HepG2 (cell line): ENCODE measurements around the gene DYSF. TPM values are rescaled to one million over a fixed set of nuclear protein-coding genes. Genes with fewer than 3 reads are reported as not detected.

ENCODE experiments used
- ATAC-seq: fragments of 200-7000 bp; cut with Tn5 transposase; 3 replicates; pipeline ENCODE4 v1.9.1; 2020; ENCODE audit warnings: mild to moderate bottlenecking, moderate library complexity
- BruUV-seq: library from RNA; stranded (reverse); fragments of 400-500 nt; replicated peaks from 2 replicates; lab custom pipeline; 2021; lab: Mats Ljungman, UMichigan
- CTCF ChIA-PET: fragments of 300-600 bp; formaldehyde crosslinking; extraction: SDS; loops from one replicate; lab custom pipeline; 2021; ENCODE audit warnings: low total read pairs, inconsistent platforms, low intra/inter-chr PET ratio; lab: Yijun Ruan, JAX
- POLR2A ChIA-PET: fragments of 350-600 bp; sonication (Branson Sonifier 250); formaldehyde crosslinking; loops from one replicate; lab custom pipeline; 2020; ENCODE audit warnings: antibody characterized with exemption, inconsistent platforms; lab: Yijun Ruan, JAX
- DNase-seq: peaks from one replicate; pipeline ENCODE4 v3.0.0-alpha.2; 2015; ENCODE audit warnings: low spot score
- FAIRE-seq: peaks from 3 replicates; lab custom pipeline; 2011; peaks lifted over from hg19 to GRCh38; lab: Jason Lieb, UNC
- H2AFZ ChIP-seq: one replicate; pipeline ENCODE4 v1.6.1; 2011; ENCODE audit warnings: low read length, inconsistent platforms
- H3K27ac ChIP-seq: fragments of 300-600 bp; 3 replicates; pipeline ENCODE4 v1.8.0; 2011; ENCODE audit warnings: mixed run types, mild to moderate bottlenecking, mixed read lengths, low read length, inconsistent platforms; ENCODE audit not compliant: insufficient read depth; ENCODE audit errors: extremely low read length
- H3K27me3 ChIP-seq, 2 experiments: fragments of 200-600 bp in 1 of 2; 2 replicates in 1 of 2; 3 replicates in 1 of 2; pipeline versions ENCODE4 v1.6.0 to v1.8.0; 2011; ENCODE audit warnings: low read length in 2 of 2, mild to moderate bottlenecking in 2 of 2, moderate library complexity in 2 of 2, inconsistent platforms in 1 of 2; ENCODE audit not compliant: insufficient read depth in 2 of 2, control insufficient read depth in 1 of 2
- H3K36me3 ChIP-seq, 2 experiments: fragments of 200-600 bp in 1 of 2; replicated peaks in 1 of 2; 2 replicates in 1 of 2; 3 replicates in 1 of 2; pipeline versions ENCODE4 v1.5.1 to v1.8.0; 2011; ENCODE audit warnings: low read length in 2 of 2, inconsistent platforms in 1 of 2; ENCODE audit not compliant: insufficient read depth in 2 of 2, control insufficient read depth in 1 of 2
- H3K4me1 ChIP-seq: 2 replicates; pipeline ENCODE4 v1.5.1; 2012; ENCODE audit warnings: low read length, inconsistent platforms; ENCODE audit not compliant: insufficient read depth
- H3K4me2 ChIP-seq: 2 replicates; pipeline ENCODE4 v1.6.0; 2011; ENCODE audit warnings: low read depth, low read length, inconsistent platforms
- H3K4me3 ChIP-seq, 3 experiments: fragments of 200-600 bp in 1 of 3; sonication (generic), shearing (Covaris generic) in 1 of 3; replicated peaks in 1 of 3; 2 replicates each; pipeline ENCODE4 v1.5.1; 2011 to 2016; ENCODE audit warnings: low read length in 3 of 3, inconsistent platforms in 2 of 3, low read depth in 2 of 3, mild to moderate bottlenecking in 2 of 3, control low read depth in 1 of 3, mixed read lengths in 1 of 3; ENCODE audit not compliant: insufficient read depth in 1 of 3
- H3K79me2 ChIP-seq: one replicate; pipeline ENCODE4 v1.6.1; 2011; ENCODE audit warnings: low read length, inconsistent platforms; ENCODE audit not compliant: insufficient read depth
- H3K9ac ChIP-seq: 2 replicates; pipeline ENCODE4 v1.6.0; 2011; ENCODE audit warnings: mild to moderate bottlenecking, low read depth, low read length, inconsistent platforms; ENCODE audit not compliant: insufficient read depth
- H3K9me3 ChIP-seq: 2 replicates; pipeline ENCODE4 v1.5.1; 2012; ENCODE audit warnings: mild to moderate bottlenecking, low read length
- H4K20me1 ChIP-seq: 2 replicates; pipeline ENCODE4 v1.6.0; 2011; ENCODE audit warnings: inconsistent platforms, mild to moderate bottlenecking, low read length, moderate library complexity; ENCODE audit not compliant: insufficient read depth
- CAMTA2 ChIP-seq: sonication (generic); formaldehyde crosslinking; IDR thresholded peaks from 2 replicates; pipeline ENCODE4 v1.4.0; 2020; ENCODE audit warnings: mild to moderate bottlenecking, missing genetic modification reagents, borderline replicate concordance
- CENPX ChIP-seq: sonication (generic); formaldehyde crosslinking; IDR thresholded peaks from 2 replicates; pipeline ENCODE4 v1.9.0; 2021; ENCODE audit warnings: mild to moderate bottlenecking, missing genetic modification reagents, moderate library complexity
- EED ChIP-seq: sonication (generic); formaldehyde crosslinking; IDR thresholded peaks from 2 replicates; pipeline ENCODE4 v1.5.0; 2020; ENCODE audit warnings: mild to moderate bottlenecking, missing genetic modification reagents
- FOSL1 ChIP-seq: sonication (generic); formaldehyde crosslinking; IDR thresholded peaks from 2 replicates; pipeline ENCODE4 v1.9.0; 2021; ENCODE audit warnings: missing genetic modification reagents, borderline replicate concordance
- HNRNPUL1 ChIP-seq: fragments of 200-400 bp; formaldehyde crosslinking; IDR thresholded peaks from 2 replicates; pipeline ENCODE4 v1.6.1; 2017; ENCODE audit warnings: low read depth, mild to moderate bottlenecking, low read length, moderate library complexity
- MAZ ChIP-seq, 2 experiments: sonication (generic) in 1 of 2; formaldehyde crosslinking in 1 of 2; IDR thresholded peaks; 2 replicates each; pipeline versions ENCODE4 v1.5.0 to v1.6.1; 2012 to 2020; ENCODE audit warnings: low read depth in 2 of 2, mild to moderate bottlenecking in 2 of 2, borderline replicate concordance in 1 of 2, improper control_type of control experiment in 1 of 2, low read length in 1 of 2, missing genetic modification reagents in 1 of 2, moderate library complexity in 1 of 2
- MEIS2 ChIP-seq: sonication (generic); formaldehyde crosslinking; IDR thresholded peaks from 2 replicates; pipeline ENCODE4 v1.9.0; 2021; ENCODE audit warnings: mild to moderate bottlenecking, missing genetic modification reagents
- ONECUT2 ChIP-seq: sonication (generic); formaldehyde crosslinking; IDR thresholded peaks from 2 replicates; pipeline ENCODE4 v1.4.0; 2020; ENCODE audit warnings: missing genetic modification reagents
- RAD51 ChIP-seq: fragments of 450-650 bp; IDR thresholded peaks from 2 replicates; pipeline ENCODE4 v1.6.1; 2016; ENCODE audit warnings: borderline replicate concordance
- RBM22 ChIP-seq: fragments of 200-400 bp; formaldehyde crosslinking; optimal IDR thresholded peaks from 2 replicates; pipeline ENCODE3; 2017; ENCODE audit warnings: mild to moderate bottlenecking, low read length, moderate library complexity
- SIN3B ChIP-seq: fragments of 150-350 bp; IDR thresholded peaks from 2 replicates; pipeline ENCODE4 v1.6.1; 2014; ENCODE audit warnings: low read length
- ZFP36 ChIP-seq: fragments of 150-350 bp; IDR thresholded peaks from 2 replicates; pipeline ENCODE4 v1.6.1; 2018; ENCODE audit warnings: borderline replicate concordance, low read length, low read depth; ENCODE audit not compliant: partially characterized antibody
- ZNF136 ChIP-seq: sonication (generic); formaldehyde crosslinking; IDR thresholded peaks from 2 replicates; pipeline ENCODE4 v1.8.1; 2022; ENCODE audit warnings: low read depth, mild to moderate bottlenecking, moderate library complexity, missing genetic modification reagents
- ZNF33A ChIP-seq: sonication (generic); formaldehyde crosslinking; IDR thresholded peaks from 2 replicates; pipeline ENCODE4 v1.5.1; 2020; ENCODE audit warnings: missing genetic modification reagents, mild to moderate bottlenecking, moderate library complexity, borderline replicate concordance
- ZNF33B ChIP-seq: sonication (generic); formaldehyde crosslinking; IDR thresholded peaks from 2 replicates; pipeline ENCODE4 v1.5.1; 2020; ENCODE audit warnings: mild to moderate bottlenecking, missing genetic modification reagents
- ZNF75D ChIP-seq: sonication (generic); formaldehyde crosslinking; IDR thresholded peaks from 2 replicates; pipeline ENCODE4 v1.8.1; 2023; ENCODE audit warnings: missing genetic modification reagents, mild to moderate bottlenecking, borderline replicate concordance
- ZNF891 ChIP-seq: sonication (generic); formaldehyde crosslinking; IDR thresholded peaks from 2 replicates; pipeline ENCODE4 v1.5.0; 2020; ENCODE audit warnings: mild to moderate bottlenecking, missing genetic modification reagents
- WGBS: methylation state at CpG from one replicate; pipeline ENCODE4 v1.1.6; 2017; ENCODE audit warnings: low lambda C conversion rate; 5-methylcytosine and 5-hydroxymethylcytosine counted together
- in situ Hi-C: cut with HindIII; loops from 2 replicates; pipeline ENCODE4 v1.10.0; 2017; ENCODE audit warnings: low pct_unique_long_range_greater_than_20kb; ENCODE audit not compliant: extremely low pct_ligation_motif_present
- intact Hi-C: fragments of 100-400 bp; cut with micrococcal nuclease; formaldehyde crosslinking; loops from one replicate; pipeline ENCODE4 v1.10.0; 2022; ENCODE audit not compliant: unreplicated experiment
- polyA plus RNA-seq, 8 experiments: library from polyadenylated mRNA; depleted of rRNA in 3 of 8; stranded (reverse) in 7 of 8; unstranded in 1 of 8; fragments of >200 nt; fragmentation: Illumina TruSeq in 4 of 8; extraction: Trizol in 4 of 8; gene quantifications; 2 replicates each; pipeline versions ENCODE4 v1.2.1 to v1.2.3, GENCODE V29; 2011 to 2016; ENCODE audit warnings: low read depth in 4 of 8, missing spikeins in 1 of 8, mixed read lengths in 1 of 8; ENCODE audit not compliant: insufficient read depth in 1 of 8
- total RNA-seq, 5 experiments: library from RNA; depleted of rRNA; stranded (reverse); fragments of >200 nt; fragmentation: Illumina TruSeq; extraction: Trizol; gene quantifications; 2 replicates each; pipeline ENCODE4 v1.2.3, GENCODE V29; 2016; ENCODE audit warnings: low read depth in 1 of 5
- TF ChIP-seq, protein P1 (sequence below): sonication (generic); formaldehyde crosslinking; IDR thresholded peaks from 2 replicates; pipeline ENCODE4 v1.4.0; 2020; ENCODE audit warnings: missing genetic modification reagents

DYSF gene
- total and polyA plus RNA-seq, 2 of the 13 experiments (the other 11 are each of a cell fraction or from before 2014, with no cell fraction given) = 0.15 to 2.4 TPM

- no peak overlapping the region for H2AFZ ChIP-seq
- no peaks in the 10 kb centered on the region for H3K9me3 ChIP-seq
- no peak for ATAC-seq
- no peak overlapping the region for H3K4me3 ChIP-seq
- no peak overlapping the region for H3K9ac ChIP-seq
- no peak overlapping the region for H3K27ac ChIP-seq
- TF ChIP-seq ZNF136 (CRISPR knock-in tag) (no peak), MEIS2 (CRISPR knock-in tag) (no peak), MAZ (IDR thresholded peaks at IDR 0.05; ENCODE audit: borderline replicate concordance, low read depth, low read length) (no peak), MAZ (CRISPR knock-in tag; IDR thresholded peaks at IDR 0.05; ENCODE audit: low read depth) (no peak), CENPX (CRISPR knock-in tag) (no peak), ZNF75D (no peak), HNRNPUL1 (no peak), ONECUT2 (CRISPR knock-in tag) (no peak)
- intact Hi-C loops = no loop called here
- H3K4me1 ChIP-seq = peaks cover 21% of the 10 kb centered on the region
- no peaks in the 10 kb centered on the region for H3K79me2 ChIP-seq
- CTCF ChIA-PET = no interaction called here
- WGBS = 51% methylated on average over 5 of the region's 5 CpGs
- DNase-seq = no peak
- H3K27me3 ChIP-seq = peaks cover 0 to 10% of the 10 kb centered on the region in 2 experiments; a peak in 2 of 5 replicates
- in situ Hi-C loops = no loop called here
- no TSS peak for BruUV-seq
- no peak for FAIRE-seq
- no peak overlapping the region for H3K4me2 ChIP-seq
- no peaks in the 10 kb centered on the region for H4K20me1 ChIP-seq
- H3K36me3 ChIP-seq = no peaks in the 10 kb centered on the region
- POLR2A ChIA-PET = no interaction called here
Observed at GRCh38 chr2:71564361-71564760, 111.0 kb downstream of the DYSF start.

GRCh38 chr2:71564790-71565189 is 111.4 kb downstream of the DYSF start:
- Histone ChIP-seq H3K4me1 (peaks cover 17% of the 10 kb centered on the region), H4K20me1 (no peaks in the 10 kb centered on the region), H3K36me3 (no peaks in the 10 kb centered on the region), H3K27me3 (peaks cover 0 to 10% of the 10 kb centered on the region in 2 experiments; a peak in 2 of 5 replicates), H3K27ac (no peak overlapping the region), H3K4me3 (no peak overlapping the region), H3K79me2 (no peaks in the 10 kb centered on the region), H2AFZ (no peak overlapping the region), H3K9ac (no peak overlapping the region), H3K9me3 (no peaks in the 10 kb centered on the region), H3K4me2 (no peak overlapping the region)
- ChIA-PET CTCF (no interaction called here), POLR2A (no interaction called here)
- ATAC-seq (no peak), FAIRE-seq (no peak), DNase-seq (no peak)
- BruUV-seq = no TSS peak
- intact Hi-C loops = no loop called here
- 74% methylated on average over 7 of the region's 7 CpGs for WGBS
- in situ Hi-C loops = no loop called here
- TF ChIP-seq FOSL1 (CRISPR knock-in tag) = no peak
- TF ChIP-seq SIN3B = no peak
- TF ChIP-seq RAD51 = no peak
- TF ChIP-seq, protein P1, sequence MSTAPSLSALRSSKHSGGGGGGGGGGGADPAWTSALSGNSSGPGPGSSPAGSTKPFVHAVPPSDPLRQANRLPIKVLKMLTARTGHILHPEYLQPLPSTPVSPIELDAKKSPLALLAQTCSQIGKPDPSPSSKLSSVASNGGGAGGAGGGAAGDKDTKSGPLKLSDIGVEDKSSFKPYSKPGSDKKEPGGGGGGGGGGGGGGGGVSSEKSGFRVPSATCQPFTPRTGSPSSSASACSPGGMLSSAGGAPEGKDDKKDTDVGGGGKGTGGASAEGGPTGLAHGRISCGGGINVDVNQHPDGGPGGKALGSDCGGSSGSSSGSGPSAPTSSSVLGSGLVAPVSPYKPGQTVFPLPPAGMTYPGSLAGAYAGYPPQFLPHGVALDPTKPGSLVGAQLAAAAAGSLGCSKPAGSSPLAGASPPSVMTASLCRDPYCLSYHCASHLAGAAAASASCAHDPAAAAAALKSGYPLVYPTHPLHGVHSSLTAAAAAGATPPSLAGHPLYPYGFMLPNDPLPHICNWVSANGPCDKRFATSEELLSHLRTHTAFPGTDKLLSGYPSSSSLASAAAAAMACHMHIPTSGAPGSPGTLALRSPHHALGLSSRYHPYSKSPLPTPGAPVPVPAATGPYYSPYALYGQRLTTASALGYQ = no peak
- no peak for TF ChIP-seq CAMTA2 (CRISPR knock-in tag)
- no peak for TF ChIP-seq ZNF891 (CRISPR knock-in tag)
- no peak for TF ChIP-seq RBM22
- TF ChIP-seq ZNF33B (CRISPR knock-in tag) = no peak
- no peak for TF ChIP-seq ZFP36
- TF ChIP-seq EED = no peak
- TF ChIP-seq ZNF33A (CRISPR knock-in tag) = no peak
